ENCODE data around the gene SBNO2. TPM values are rescaled to one million over a fixed set of nuclear protein-coding genes. Genes with fewer than 3 reads are reported as not detected.
A peak's percentile ranks its signal among the peaks of the same experiment; 100 is the strongest.

SBNO2 gene
- total RNA-seq, 1 donor from 2014 or later, result 61.6 TPM

GRCh38 chr19:1125601-1126467 is 48.2 kb downstream of the SBNO2 start:
- DNase-seq (ENCODE audit: extremely low spot score, unreplicated experiment), result no peak
- peaks cover 45% of the 10 kb centered on the region for H3K4me1 Mint-ChIP-seq (ENCODE audit: unreplicated experiment)
- no peaks in the 10 kb centered on the region for H3K9me3 Mint-ChIP-seq (ENCODE audit: unreplicated experiment)
- no peak overlapping the region for H3K4me3 Mint-ChIP-seq (ENCODE audit: unreplicated experiment)
- TF ChIP-seq CTCF (IDR thresholded peaks at IDR 0.05), result no peak
- peak overlapping the region; percentile 85 for H3K27ac Mint-ChIP-seq (ENCODE audit: unreplicated experiment)
- H3K27me3 Mint-ChIP-seq (ENCODE audit: unreplicated experiment), result no peaks in the 10 kb centered on the region
- peaks cover 10% of the 10 kb centered on the region for H3K36me3 Mint-ChIP-seq (ENCODE audit: unreplicated experiment)

GRCh38 chr19:1123885-1124677 is 50.0 kb downstream of the SBNO2 start:
- H3K4me3 Mint-ChIP-seq (ENCODE audit: unreplicated experiment), result no peak overlapping the region
- no peaks in the 10 kb centered on the region for H3K9me3 Mint-ChIP-seq (ENCODE audit: unreplicated experiment)
- TF ChIP-seq CTCF (IDR thresholded peaks at IDR 0.05), result no peak
- no peaks in the 10 kb centered on the region for H3K27me3 Mint-ChIP-seq (ENCODE audit: unreplicated experiment)
- H3K27ac Mint-ChIP-seq (ENCODE audit: unreplicated experiment), result no peak overlapping the region
- no peak for DNase-seq (ENCODE audit: extremely low spot score, unreplicated experiment)
- peaks cover 13% of the 10 kb centered on the region for H3K36me3 Mint-ChIP-seq (ENCODE audit: unreplicated experiment)
- peaks cover 36% of the 10 kb centered on the region for H3K4me1 Mint-ChIP-seq (ENCODE audit: unreplicated experiment)

GRCh38 chr19:1123381-1123780 is 50.7 kb downstream of the SBNO2 start:
- H3K9me3 Mint-ChIP-seq (ENCODE audit: unreplicated experiment), result no peaks in the 10 kb centered on the region
- no peak for DNase-seq (ENCODE audit: extremely low spot score, unreplicated experiment)
- no peak overlapping the region for H3K27ac Mint-ChIP-seq (ENCODE audit: unreplicated experiment)

GRCh38 chr19:1122972-1123363 is 51.1 kb downstream of the SBNO2 start:
- no peaks in the 10 kb centered on the region for H3K27me3 Mint-ChIP-seq (ENCODE audit: unreplicated experiment)
- no peak overlapping the region for H3K27ac Mint-ChIP-seq (ENCODE audit: unreplicated experiment)
- TF ChIP-seq CTCF (IDR thresholded peaks at IDR 0.05), result no peak
- H3K4me1 Mint-ChIP-seq (ENCODE audit: unreplicated experiment), result peaks cover 36% of the 10 kb centered on the region
- no peak overlapping the region for H3K4me3 Mint-ChIP-seq (ENCODE audit: unreplicated experiment)
- no peak for DNase-seq (ENCODE audit: extremely low spot score, unreplicated experiment)
- H3K9me3 Mint-ChIP-seq (ENCODE audit: unreplicated experiment), result no peaks in the 10 kb centered on the region
- H3K36me3 Mint-ChIP-seq (ENCODE audit: unreplicated experiment), result peaks cover 23% of the 10 kb centered on the region

More at GRCh38 chr19:1123381-1123780, 50.7 kb downstream of the SBNO2 start:
- no peak for TF ChIP-seq CTCF (IDR thresholded peaks at IDR 0.05)
- no peak overlapping the region for H3K4me3 Mint-ChIP-seq (ENCODE audit: unreplicated experiment)
- H3K4me1 Mint-ChIP-seq (ENCODE audit: unreplicated experiment), result peaks cover 36% of the 10 kb centered on the region
- H3K27me3 Mint-ChIP-seq (ENCODE audit: unreplicated experiment), result no peaks in the 10 kb centered on the region
- peaks cover 19% of the 10 kb centered on the region for H3K36me3 Mint-ChIP-seq (ENCODE audit: unreplicated experiment)

Measured in osteocyte (in vitro differentiated cells).